Measurements from ENCODE around the gene CAMK2G.

Gene CAMK2G

DNA sequence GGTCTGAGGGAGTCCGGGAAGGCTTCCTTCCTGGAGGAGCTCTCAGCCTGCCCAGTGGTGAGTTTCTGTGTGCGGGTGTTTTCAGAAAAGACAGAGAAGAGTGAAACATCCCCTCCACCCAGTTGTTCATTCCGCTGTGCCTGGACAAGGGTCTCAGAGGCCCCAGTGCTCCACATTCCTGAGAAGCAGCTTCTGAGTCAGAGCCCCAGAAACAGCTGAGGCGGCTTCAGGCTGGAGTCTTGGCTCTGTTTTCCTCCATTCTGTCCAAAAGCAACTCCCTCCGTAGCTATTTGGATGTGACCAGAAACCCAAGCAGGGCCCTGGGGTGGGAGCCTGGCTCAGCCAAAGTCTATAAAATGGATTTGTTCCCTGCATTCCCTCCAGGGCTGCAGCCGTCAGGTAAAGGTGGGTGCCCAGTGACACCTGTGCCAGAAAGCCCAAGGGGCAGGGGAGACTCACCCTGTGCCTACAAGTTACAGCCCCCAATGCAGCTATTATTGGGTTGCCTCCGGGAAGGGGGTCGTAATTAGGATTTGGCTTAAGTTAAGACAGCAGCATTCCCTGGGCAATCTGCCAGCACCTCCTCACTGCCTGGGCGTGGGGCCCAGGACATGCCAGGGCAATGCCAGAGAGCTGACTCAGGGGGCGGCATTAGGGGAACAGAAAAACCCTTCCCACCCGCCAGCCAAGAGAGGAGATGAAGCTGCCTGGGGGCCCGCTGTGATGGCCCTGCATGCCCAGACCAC is 13.1 kb upstream of the CAMK2G start:
- peak; percentile 49; the same call in 1 of the 2 replicates for TF ChIP-seq EGR1 (IDR thresholded peaks at IDR 0.05)
- peak; percentile 23 for TF ChIP-seq RAD21 (IDR thresholded peaks at IDR 0.05; ENCODE audit: low read depth)
- TF ChIP-seq CEBPB (IDR thresholded peaks at IDR 0.05) = no peak
- TF ChIP-seq NFIC (IDR thresholded peaks at IDR 0.05) = peak; percentile 99
- peak; percentile 99 for TF ChIP-seq TEAD4 (IDR thresholded peaks at IDR 0.05)
- no peak for TF ChIP-seq TAF1 (IDR thresholded peaks at IDR 0.05; ENCODE audit: low read depth)
- peak; percentile 80 for TF ChIP-seq FOXM1 (IDR thresholded peaks at IDR 0.05; ENCODE audit: borderline replicate concordance, low read depth)
- TF ChIP-seq CREB1 (IDR thresholded peaks at IDR 0.05; ENCODE audit: low read depth) = no peak; the same call in 1 of the 2 replicates
- peak; percentile 99 for TF ChIP-seq ZBTB7A (IDR thresholded peaks at IDR 0.05; ENCODE audit: low read depth)
- peak; percentile 95 for TF ChIP-seq EP300 (IDR thresholded peaks at IDR 0.05; ENCODE audit: borderline replicate concordance)
- peak; percentile 95 for TF ChIP-seq TCF12 (IDR thresholded peaks at IDR 0.05; ENCODE audit: low read depth)
- TF ChIP-seq, protein P1, sequence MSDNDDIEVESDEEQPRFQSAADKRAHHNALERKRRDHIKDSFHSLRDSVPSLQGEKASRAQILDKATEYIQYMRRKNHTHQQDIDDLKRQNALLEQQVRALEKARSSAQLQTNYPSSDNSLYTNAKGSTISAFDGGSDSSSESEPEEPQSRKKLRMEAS (IDR thresholded peaks at IDR 0.05) = peak; percentile 68
- TF ChIP-seq, protein P2, sequence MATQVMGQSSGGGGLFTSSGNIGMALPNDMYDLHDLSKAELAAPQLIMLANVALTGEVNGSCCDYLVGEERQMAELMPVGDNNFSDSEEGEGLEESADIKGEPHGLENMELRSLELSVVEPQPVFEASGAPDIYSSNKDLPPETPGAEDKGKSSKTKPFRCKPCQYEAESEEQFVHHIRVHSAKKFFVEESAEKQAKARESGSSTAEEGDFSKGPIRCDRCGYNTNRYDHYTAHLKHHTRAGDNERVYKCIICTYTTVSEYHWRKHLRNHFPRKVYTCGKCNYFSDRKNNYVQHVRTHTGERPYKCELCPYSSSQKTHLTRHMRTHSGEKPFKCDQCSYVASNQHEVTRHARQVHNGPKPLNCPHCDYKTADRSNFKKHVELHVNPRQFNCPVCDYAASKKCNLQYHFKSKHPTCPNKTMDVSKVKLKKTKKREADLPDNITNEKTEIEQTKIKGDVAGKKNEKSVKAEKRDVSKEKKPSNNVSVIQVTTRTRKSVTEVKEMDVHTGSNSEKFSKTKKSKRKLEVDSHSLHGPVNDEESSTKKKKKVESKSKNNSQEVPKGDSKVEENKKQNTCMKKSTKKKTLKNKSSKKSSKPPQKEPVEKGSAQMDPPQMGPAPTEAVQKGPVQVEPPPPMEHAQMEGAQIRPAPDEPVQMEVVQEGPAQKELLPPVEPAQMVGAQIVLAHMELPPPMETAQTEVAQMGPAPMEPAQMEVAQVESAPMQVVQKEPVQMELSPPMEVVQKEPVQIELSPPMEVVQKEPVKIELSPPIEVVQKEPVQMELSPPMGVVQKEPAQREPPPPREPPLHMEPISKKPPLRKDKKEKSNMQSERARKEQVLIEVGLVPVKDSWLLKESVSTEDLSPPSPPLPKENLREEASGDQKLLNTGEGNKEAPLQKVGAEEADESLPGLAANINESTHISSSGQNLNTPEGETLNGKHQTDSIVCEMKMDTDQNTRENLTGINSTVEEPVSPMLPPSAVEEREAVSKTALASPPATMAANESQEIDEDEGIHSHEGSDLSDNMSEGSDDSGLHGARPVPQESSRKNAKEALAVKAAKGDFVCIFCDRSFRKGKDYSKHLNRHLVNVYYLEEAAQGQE (IDR thresholded peaks at IDR 0.05; ENCODE audit: low read depth) = no peak
- TF ChIP-seq YY1 (IDR thresholded peaks at IDR 0.05; ENCODE audit: low read depth) = peak; percentile 4
- TF ChIP-seq USF1 (IDR thresholded peaks at IDR 0.05) = no peak

DNA sequence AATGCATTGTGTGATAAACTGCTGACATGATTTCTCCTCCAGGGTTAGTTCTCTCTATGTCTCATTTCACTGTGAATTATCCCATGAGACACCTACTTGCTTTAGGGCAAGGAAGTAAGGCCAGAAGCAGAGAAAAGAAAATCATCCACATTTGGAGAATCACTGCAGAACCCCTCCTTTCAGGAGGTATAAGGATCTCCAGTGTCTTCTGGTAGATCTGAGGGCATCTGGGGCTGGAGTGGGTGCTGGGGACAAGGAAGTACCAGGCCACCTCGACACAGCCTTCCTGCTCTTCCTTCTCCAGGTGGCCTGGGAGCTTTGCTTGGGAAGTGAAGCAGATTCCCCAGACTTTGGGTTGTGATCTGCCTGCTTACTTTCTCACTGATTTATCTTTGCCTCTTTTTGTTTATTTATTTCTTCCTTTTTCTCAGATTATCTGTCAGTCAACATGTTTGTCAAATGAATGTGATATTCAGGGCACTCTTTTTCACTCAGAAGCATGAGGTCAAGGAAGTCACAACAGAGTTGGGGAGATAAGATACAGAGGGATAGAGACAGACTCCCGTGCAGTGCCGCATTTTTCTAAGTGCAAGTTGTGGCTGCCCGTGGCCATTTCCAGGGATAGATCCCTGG is 12.4 kb upstream of the CAMK2G start:
- no peak for TF ChIP-seq USF1 (IDR thresholded peaks at IDR 0.05)
- TF ChIP-seq TEAD4 (IDR thresholded peaks at IDR 0.05) = no peak
- TF ChIP-seq ZBTB7A (IDR thresholded peaks at IDR 0.05; ENCODE audit: low read depth) = no peak
- TF ChIP-seq CEBPB (IDR thresholded peaks at IDR 0.05) = no peak
- TF ChIP-seq TAF1 (IDR thresholded peaks at IDR 0.05; ENCODE audit: low read depth) = no peak
- no peak for TF ChIP-seq TCF12 (IDR thresholded peaks at IDR 0.05; ENCODE audit: low read depth)
- no peak for TF ChIP-seq CREB1 (IDR thresholded peaks at IDR 0.05; ENCODE audit: low read depth)
- TF ChIP-seq, protein P1 (IDR thresholded peaks at IDR 0.05) = no peak
- TF ChIP-seq EP300 (IDR thresholded peaks at IDR 0.05; ENCODE audit: borderline replicate concordance) = no peak
- TF ChIP-seq, protein P2 (IDR thresholded peaks at IDR 0.05; ENCODE audit: low read depth) = no peak
- no peak for TF ChIP-seq NFIC (IDR thresholded peaks at IDR 0.05)
- TF ChIP-seq EGR1 (IDR thresholded peaks at IDR 0.05) = no peak
- no peak for TF ChIP-seq RAD21 (IDR thresholded peaks at IDR 0.05; ENCODE audit: low read depth)
- no peak for TF ChIP-seq YY1 (IDR thresholded peaks at IDR 0.05; ENCODE audit: low read depth)

DNA sequence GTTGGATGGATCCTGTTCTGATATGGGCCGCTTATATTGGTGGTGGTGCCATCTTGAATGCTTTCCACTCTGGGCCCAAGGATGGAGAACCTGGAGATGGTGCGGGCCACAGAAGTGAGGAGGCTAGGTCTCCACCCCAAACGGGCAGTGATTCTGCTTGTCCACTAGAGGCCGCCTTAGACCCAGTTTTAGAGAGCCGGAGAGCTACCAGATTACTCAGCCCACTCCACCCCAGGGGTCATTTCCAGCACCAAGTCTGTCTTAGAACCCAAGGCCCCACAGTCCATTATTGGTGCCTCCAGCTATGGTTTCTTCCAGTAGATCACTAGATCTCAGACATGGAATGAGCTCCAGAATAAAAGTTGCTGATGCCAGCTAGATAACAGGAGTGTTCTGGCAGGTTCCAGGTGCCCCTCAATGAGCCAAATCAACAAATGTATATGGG is 11.8 kb upstream of the CAMK2G start:
- TF ChIP-seq YY1 (IDR thresholded peaks at IDR 0.05; ENCODE audit: low read depth) (peak; percentile 40), TCF12 (IDR thresholded peaks at IDR 0.05; ENCODE audit: low read depth) (peak; percentile 27; the same call in 1 of the 2 replicates), TAF1 (IDR thresholded peaks at IDR 0.05; ENCODE audit: low read depth) (peak; percentile 43; the same call in 1 of the 2 replicates), CREB1 (IDR thresholded peaks at IDR 0.05; ENCODE audit: low read depth) (no peak), USF1 (IDR thresholded peaks at IDR 0.05) (no peak), TEAD4 (IDR thresholded peaks at IDR 0.05) (no peak), NFIC (IDR thresholded peaks at IDR 0.05) (no peak; the same call in 1 of the 2 replicates), EP300 (IDR thresholded peaks at IDR 0.05; ENCODE audit: borderline replicate concordance) (no peak), FOXM1 (IDR thresholded peaks at IDR 0.05; ENCODE audit: borderline replicate concordance, low read depth) (peak; percentile 24; the same call in 1 of the 2 replicates), RAD21 (IDR thresholded peaks at IDR 0.05; ENCODE audit: low read depth) (peak; percentile 100)
- TF ChIP-seq, protein P2 (IDR thresholded peaks at IDR 0.05; ENCODE audit: low read depth) = no peak
